GM12801 (cell line): ENCODE results near the gene S1PR2.

Experiments used
- CTCF ChIP-seq: IDR thresholded peaks from one replicate; pipeline ENCODE4 v1.5.1; 2011; ENCODE audit warnings: control low read depth; ENCODE audit not compliant: insufficient read length; ENCODE audit errors: extremely low read depth

S1PR2 gene

GRCh38 chr19:10214784-10215183, 16.3 kb downstream of the S1PR2 start:
- TF ChIP-seq CTCF, result no peak

GRCh38 chr19:10211691-10212090, 19.4 kb downstream of the S1PR2 start:
- no peak for TF ChIP-seq CTCF

DNA sequence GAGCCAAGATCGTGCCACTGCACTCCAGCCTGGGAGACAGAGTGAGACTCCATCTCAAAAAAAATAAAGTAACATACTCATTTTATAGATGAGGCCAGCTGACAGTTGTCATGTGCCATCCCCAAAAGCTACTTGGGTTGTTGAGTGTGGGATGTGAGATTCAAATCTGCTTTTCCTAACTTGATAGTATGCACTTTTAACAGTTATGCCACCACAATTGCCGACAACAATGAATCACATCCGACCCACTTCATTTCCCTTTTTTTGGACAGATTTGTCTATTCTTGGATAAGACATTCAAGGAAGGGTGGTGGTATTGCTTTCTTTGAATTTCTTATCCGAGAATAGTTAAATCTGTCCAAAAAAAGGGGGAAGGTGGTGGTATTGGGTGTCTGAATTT, 20.1 kb downstream of the S1PR2 start:
- no peak for TF ChIP-seq CTCF

DNA sequence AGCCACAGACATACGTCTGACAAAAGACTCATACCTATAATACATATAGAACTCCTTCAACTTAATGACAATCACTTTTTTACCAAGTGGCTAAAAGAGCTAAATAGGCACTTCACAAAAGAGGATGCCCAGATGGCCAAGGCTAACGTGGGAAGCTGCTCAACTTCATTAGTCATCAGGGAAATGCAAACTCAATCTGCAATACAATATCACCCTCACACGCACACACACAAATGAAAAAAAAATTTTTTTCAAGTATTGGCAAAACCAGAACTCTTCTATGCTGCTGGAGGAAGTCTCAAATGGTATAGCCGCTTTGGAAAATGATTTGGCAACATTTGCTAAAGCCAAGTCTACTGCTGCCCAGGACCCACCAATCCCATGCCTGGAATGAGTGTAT, 21.8 kb downstream of the S1PR2 start:
- no peak for TF ChIP-seq CTCF

DNA sequence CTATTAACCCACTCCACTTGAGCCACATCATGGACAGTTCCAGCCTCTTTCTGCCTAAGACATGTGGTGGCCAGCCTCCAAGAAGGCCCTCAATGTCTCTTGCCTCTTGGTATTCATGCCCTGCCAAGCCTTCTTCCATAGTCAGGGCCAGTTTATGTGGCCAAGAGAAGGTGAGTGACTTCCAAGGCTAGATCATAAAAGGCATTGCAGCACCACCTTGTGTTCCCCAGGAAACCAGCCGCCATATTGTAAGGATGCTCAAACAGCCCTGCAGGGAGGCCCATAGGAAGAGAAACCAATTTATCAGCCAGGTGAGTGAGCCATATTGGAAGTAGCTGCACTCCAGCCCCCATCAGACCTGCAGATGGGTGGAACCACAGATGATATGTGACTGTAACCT, 24.1 kb downstream of the S1PR2 start:
- no peak for TF ChIP-seq CTCF

DNA sequence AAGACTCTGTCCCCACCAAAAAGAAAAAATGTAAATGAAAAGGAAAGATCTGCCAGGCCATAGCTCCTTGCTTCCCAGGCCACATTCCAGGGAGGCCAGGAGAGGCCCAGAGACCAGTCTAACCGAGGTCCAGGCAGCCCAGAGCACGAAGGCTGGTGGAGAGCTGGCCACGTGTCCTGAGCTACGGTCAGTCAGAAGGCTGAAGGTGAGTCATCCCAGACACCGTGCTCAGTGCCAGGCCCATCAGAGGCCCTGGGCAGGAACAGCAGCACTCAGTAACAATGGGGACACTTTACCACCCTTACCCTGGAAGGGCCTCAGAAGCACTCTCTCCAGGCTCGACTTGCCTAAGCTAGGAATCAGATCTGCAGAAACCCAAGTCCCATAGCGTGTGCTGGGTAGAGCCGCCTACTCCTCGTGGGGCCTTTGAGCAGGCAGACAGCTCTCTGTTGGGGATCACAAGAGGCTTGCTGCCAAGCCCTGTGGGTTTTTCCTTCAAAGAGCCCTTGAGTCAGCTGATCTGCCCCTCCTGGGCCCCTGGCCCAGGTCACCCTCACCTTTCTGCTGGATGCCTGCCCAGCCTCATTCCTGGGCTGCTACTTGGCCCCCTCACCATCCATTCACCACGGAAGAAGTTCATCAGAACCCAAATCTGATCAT, 24.8 kb downstream of the S1PR2 start:
- no peak for TF ChIP-seq CTCF

GRCh38 chr19:10205636-10206035, 25.5 kb downstream of the S1PR2 start:
- TF ChIP-seq CTCF, result no peak

- TF ChIP-seq CTCF, result no peak
These were observed 27.4 kb downstream of the S1PR2 start for GRCh38 chr19:10203686-10204085.
